COLO668 (cell line): Measurements from ENCODE around the gene TSR3.

ENCODE experiments used
- DNase-seq: peaks from one replicate; lab custom pipeline; 2025; ENCODE audit not compliant: unreplicated experiment; lab: John Stamatoyannopoulos, UW

The TSR3 gene

DNA sequence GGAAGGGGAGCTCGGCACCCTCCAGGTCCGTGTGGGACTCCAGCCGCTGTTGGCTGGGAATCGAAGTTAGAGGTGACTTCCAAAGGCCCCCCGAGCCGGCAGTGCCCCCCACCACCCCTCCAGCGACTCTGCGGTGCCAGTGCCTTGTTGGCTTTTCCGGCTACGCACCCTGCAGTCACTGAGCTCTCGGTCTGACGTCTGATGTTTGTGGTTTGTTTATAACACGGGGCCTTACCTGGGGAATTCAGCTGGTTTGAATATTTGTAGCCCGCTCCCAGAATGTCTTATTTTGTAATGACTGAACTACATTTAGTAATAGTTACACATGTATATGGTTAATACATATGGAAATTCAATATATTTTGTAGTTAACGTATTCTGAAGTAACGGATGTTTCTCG lies 25.3 kb downstream of the TSR3 start:
- no peak for DNase-seq

DNA sequence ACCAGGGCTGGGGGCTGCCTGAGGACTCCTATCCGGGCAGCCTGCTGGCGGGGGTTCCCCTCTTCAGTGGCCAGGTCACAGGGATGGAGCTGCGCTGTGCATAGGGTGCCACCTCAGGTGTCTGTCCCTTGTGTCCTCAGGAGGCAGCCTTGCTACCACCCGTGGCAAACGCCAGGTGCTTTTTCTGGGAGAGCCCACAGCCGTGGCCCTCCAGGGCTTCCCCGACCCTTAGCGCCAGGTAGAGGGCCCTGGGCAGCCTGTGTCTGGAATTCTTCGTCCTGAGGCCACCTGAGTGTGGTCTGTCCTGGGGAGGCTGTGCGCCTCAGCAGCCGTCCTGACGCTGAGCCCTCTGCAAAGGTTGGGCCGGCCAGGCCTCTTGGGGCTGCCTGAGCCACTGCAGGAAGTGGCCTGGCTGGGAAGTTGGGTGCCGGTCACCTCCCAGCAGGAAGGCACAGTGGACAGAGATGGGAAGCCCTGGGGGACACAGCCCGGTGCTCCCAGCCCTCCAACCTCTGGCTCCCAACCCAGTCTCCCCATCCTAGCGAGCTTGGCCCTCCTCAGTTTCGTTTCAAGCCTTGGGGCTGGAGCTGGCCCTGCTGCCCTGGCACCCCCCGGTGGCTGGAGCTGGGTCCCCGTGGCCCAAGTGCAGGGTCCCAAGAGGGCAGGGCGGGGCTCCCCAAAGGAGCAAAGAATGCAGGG lies 25.9 kb downstream of the TSR3 start:
- no peak for DNase-seq

GRCh38 chr16:1325261-1325660 lies 26.4 kb downstream of the TSR3 start:
- no peak for DNase-seq

GRCh38 chr16:1324286-1324826 lies 27.3 kb downstream of the TSR3 start:
- DNase-seq: no peak

- no peak for DNase-seq
These were observed 28.1 kb downstream of the TSR3 start for GRCh38 chr16:1323296-1324239.

DNA sequence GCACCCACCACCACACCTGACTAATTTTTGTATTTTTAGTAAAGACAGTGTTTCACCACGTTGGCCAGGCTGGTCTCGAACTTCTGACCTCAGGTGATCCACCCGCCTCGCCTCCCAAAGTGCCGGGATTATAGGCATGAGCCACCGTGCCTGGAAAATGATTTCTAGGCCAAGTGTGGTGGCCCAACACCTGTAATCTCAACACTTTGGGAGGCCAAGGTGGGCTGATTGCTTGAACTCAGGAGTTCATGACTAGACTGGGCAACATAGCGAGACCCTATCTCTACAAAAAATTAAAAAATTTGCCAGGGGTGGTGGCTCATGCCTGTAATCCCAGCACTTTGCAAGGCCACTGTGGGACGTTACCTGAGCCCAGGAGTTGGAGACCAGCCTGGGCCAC lies 29.3 kb downstream of the TSR3 start:
- no peak for DNase-seq

- DNase-seq: no peak
These were observed 30.9 kb downstream of the TSR3 start for GRCh38 chr16:1320658-1321240.

DNA sequence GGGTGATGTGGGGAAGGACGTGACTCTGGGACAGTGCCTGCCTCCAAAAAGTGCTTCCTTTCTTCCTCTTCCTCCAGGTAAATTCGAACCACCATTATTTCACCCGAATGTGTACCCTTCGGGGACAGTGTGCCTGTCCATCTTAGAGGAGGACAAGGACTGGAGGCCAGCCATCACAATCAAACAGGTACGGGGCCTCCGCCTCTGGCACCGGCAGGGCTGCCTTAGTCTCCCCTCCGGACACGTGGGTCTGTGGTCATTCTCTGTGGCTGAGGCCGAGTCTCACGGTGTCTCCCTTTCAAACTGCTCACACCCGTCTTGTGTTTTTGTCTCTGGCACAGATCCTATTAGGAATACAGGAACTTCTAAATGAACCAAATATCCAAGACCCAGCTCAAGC lies 31.6 kb downstream of the TSR3 start:
- DNase-seq: no peak

- DNase-seq: no peak
These were observed 32.6 kb downstream of the TSR3 start for GRCh38 chr16:1319041-1319440.

DNA sequence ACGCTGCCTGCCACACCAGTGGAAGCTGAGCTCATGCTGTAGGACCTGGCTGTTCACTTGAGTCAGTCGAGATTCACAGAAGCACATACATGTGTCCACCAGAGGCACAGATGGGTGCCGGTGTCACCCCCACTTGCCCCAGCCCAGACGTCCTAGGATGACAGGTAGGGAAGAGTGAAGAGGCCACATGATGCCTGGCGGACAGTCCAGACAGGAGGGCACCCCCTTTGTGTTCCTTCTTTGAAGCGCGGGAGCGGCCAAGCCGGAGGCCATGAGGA lies 33.5 kb downstream of the TSR3 start:
- no peak for DNase-seq

DNA sequence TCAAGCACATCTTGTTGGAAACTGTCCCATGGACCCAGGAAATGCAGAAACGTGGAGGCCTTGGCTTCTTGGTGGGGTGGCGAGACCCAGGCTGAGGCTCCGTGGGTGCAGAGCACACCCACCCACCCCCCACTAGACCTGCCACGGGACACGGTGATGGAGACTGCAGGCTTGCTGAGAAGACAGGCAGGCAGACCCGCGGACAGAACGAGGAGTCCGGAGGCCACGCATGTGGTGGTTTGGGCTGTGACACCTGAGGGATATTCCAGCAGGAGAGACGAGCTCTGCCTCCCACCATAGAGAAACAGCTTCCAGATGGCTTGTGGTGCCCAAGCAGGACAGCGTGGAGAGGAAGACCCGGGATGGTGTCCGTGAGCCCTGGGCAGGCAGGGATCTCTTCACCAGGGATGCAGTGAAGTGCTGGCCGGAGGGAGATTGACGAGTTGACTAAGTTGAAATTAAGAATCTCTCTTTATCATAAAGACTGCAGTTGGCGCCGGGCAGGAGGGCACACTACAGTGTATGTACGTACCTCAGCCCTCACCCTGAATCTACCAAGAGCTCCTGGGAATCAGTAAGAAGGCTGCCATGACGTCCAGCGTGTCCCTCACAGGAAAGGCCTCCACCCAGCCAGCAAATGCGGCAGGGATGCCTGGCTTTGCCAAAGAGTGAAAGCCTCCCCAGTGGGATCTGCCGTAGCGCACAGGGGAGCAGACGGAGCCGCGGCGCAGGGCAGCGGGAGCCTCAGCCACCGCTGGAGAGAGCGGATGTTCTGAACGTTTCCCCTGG lies 34.0 kb downstream of the TSR3 start:
- no peak for DNase-seq

- no peak for DNase-seq
These were observed 35.7 kb downstream of the TSR3 start for GRCh38 chr16:1316033-1316405.

GRCh38 chr16:1315081-1316032 lies 36.3 kb downstream of the TSR3 start:
- DNase-seq: no peak

DNA sequence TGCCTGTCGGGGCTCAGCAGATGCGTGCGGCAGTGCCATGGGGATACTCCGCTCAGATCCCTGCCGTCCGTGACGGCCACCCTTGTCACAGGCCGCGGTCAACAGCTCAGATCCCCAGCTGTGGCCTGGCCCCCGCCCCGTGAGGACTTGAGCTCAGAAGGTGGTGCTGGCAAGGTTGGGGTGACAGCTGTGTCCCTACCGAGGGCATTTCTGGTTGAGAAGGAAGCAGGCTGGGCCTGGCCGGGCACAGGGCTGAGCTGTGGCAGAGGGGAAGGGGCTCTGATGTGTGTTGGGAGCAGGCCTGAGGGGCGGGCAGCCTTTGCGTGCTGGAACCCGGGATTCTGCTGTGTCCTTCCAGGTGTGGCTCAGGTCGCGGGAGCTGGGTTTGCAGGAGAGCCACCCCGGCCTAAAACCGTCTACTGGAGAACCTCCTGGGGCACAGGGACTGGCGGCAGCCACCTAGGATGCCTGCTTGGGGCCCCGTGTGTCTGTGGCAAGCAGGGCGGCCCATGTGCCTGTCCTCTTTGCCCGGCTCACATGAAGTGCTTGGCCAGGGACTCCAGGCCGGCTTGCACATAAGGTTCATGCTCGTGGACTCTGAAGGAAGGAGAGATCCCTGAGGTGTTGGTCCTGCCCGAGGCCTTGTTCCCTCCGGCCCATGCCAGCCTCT lies 37.1 kb downstream of the TSR3 start:
- DNase-seq: no peak

DNA sequence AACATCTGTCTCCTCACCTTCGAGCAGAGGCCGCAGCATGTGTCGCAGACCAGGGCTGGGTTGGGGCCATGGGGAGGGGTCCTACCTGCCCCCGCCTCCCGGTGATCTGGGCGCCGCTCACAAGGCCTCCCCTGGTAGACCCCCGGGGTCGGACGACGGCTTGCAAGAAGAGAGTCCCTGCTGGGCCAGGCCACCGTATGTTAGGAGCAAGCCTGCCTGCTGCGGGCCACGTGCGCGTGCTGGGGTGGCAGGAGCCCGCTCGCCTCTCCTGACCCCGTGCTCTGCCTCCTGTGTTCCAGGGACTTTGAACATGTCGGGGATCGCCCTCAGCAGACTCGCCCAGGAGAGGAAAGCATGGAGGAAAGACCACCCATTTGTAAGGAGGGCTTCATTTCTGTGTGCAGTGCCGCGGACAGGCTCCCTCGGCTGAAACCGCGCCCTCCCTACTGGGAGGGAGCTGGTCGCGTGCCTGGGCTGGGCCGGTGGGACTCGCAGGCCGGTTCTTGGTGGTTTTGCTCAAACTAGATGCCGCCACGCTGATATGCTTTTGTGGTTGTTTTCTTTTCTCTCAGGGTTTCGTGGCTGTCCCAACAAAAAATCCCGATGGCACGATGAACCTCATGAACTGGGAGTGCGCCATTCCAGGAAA lies 37.8 kb downstream of the TSR3 start:
- DNase-seq: no peak

DNA sequence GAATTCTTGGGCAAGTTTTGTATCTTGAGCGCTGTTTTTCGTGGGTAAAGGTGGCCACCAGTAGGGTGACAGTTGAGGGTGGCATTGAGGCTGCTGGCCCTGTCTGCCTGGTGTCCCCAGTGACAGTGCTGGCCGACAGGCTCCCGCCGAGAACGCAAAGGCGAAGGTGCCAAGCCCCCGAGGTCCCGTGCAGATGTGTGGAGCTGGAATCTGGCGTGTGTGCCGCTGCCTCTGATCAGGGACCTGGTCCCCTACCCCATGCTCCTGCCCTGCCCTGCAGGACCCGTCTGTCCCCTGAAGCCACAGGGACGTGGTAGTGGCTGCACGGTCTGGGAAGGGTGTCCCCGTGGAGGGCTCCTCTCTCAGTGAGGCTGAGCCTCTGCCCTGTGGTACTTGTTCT lies 38.8 kb downstream of the TSR3 start:
- no peak for DNase-seq

DNA sequence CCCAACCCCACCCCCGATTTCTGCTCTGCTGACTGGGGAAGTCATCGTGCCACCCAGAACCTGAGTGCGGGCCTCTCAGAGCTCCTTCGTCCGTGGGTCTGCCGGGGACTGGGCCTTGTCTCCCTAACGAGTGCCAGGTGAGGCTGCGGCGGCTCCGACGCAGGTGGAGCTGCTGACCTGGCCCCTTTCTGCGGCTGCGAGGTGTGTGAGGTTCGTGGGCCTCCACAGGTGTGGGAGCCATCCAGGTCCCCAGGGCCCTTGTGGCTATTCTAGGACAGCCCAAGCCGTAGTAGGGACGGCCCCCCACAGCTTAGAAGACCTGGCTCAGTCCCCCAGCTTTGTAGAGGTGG lies 39.2 kb downstream of the TSR3 start:
- DNase-seq: no peak

- peak; percentile 26 for DNase-seq
These were observed 39.8 kb downstream of the TSR3 start for GRCh38 chr16:1311738-1312466.
